CD4-positive, alpha-beta T cell treated with Interleukin-6 at 100 ng/mL for 8 hours (primary cell): ENCODE results near the gene MPZL2.

Experiments used
- DNase-seq: peaks from one replicate; pipeline ENCODE4 v3.0.0-alpha.2; 2020; ENCODE audit warnings: mixed read lengths, low spot score

MPZL2 gene

DNA sequence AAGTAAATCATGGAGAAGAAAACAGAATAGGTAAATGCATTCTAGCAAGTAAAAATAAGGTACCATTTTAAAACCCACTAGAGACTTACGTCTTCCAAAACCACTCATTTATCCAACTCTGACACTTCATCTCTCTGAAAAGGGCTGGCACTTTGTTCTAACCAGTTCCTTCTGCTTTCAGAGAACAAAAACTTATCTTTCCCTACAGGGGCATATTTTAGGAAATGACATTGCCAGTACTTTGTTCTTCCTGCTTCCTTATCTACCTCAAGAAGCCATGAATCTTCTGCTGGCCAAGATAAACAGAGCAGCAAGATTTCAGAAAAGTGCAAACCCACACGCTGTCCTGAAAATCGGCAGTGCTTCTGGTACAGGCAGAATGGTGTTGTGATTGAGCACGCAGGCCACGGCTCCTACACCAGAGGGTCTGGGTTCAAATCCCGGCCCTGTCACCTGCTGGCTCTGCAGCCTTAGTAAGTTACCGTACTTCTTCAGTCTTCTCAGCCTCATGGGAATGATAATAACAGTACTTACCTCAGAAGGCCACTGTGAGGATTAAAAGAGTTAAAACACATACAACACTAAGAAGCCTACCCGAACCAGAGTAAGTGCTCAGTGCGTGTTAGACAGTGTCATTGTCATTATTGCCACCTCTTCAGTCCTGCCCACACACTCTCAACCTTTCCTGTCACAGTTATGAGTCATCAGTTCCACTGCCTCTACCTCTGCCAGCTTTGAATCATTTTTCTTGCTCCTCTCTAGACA lies 22.9 kb downstream of the MPZL2 start:
- DNase-seq: peak; percentile 77

DNA sequence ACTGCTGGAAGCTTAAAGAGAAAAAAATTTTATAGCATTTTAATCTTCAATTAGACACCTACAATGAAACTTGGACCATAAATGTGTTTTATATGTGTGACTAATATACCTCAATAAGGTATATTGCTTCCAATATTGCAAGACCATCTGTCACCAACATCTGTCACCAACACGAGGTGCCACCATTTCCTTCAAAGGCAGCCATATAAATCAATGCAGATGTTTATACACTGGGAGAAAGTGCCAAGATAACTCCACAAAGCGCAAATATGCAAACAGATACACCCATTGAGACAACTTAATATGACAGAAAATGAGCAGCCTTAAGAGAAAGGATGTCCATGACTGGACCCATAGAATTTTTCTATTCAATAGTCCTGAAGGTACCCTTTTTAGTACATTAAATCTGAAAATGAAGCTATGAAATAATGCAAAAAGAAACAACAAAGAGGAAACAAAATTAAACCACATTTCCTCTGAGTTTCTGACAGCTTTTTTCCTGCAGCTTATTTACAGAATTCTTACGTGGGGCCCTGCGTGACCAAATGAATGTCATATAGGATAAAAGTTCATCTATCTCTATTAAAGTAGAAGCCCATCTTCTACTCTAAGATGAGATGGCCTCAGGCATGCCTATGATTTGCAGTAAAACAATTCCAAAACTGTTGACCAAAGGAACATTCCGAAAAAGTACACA lies 24.4 kb downstream of the MPZL2 start:
- DNase-seq: no peak

DNA sequence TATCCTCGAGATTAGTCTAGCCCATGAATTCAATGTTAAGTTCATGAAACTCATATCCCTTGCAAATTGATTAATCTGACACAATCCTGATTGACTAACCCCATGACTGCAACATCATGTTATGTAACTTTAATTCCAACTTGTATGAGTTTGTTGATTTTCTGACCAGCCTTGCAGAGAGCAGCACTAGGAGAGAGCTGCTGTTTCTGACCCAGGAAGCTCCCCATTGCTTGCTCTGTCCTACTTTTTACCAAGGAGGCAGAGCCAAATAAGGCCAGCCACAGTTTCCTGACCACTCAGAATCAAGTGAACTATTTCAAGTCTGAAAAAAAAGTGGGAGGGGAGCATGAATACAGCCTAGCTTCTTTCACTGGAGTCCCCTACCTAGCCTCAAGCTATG lies 25.2 kb downstream of the MPZL2 start:
- DNase-seq: no peak

DNA sequence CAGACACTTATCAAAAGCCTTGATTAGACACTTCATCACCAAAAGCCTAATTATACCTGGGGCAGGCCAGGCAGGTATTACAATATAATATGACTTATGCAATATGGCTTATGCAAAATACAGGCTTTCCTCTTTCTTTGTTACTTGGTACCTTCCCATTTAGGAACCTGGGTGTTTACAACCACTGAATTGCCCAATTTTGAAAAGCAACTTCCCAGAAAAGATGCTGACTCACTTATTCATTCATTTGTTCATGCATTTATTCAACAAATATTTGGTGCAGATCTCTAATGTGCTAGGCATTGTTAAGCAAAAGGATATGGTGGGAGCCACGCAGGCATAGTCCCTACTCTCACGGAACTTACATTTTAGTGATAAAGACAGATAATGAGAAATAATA lies 25.7 kb downstream of the MPZL2 start:
- DNase-seq: no peak

DNA sequence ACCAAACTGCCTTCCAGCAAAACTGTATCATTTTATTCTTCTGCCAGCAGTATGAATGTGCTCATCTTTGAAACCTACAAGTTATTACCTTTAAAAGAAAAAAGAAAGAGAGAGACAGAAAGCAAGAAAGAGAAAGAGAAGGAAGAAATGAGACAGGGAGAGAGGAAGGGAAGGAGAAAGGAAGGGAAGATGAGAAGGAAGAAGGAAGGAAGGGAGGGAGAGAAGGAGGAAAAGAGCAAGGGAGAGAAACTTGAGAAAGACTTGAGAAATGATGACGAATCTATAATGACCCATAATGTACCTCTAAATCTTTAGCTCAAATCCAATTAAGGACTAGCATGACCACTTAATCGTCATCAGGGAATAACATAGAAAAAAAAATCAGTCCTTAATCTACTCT lies 27.9 kb downstream of the MPZL2 start:
- DNase-seq: no peak

DNA sequence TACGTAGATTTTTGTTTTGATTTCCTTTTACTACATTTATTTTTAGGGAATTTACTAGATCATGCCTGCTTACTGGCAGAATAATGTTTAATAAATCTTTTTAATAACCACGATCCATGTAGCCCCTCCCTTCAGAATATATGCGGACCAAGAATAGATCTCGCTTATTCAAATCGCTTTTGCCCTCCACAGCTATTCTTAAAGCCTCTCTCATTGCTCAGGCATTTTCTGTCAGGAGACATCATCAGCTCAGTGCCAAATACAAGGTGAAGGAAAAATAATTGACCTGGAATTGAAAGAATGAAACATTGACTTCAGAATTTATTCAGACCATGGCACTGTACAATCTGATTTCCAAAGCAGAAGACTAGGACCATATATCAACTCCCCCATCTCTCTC lies 29.3 kb downstream of the MPZL2 start:
- DNase-seq: no peak

DNA sequence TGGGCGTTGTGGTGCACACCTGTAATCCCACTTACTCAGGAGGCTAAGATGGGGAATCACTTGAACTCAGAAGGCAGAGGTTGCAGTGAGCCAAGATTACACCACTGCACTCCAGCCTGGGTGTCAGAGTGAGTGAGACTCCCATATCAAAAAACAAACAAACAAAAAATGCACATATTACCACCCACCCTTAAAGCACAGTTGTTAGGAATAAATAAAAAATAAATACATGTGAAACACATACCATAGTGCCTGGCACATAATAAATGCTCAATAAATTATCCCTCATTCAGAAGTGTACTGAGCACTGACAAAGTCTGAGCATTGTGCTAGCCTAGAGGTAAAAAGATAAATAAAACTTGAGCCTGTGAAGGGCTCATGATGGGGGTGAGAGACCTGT lies 30.2 kb downstream of the MPZL2 start:
- no peak for DNase-seq

DNA sequence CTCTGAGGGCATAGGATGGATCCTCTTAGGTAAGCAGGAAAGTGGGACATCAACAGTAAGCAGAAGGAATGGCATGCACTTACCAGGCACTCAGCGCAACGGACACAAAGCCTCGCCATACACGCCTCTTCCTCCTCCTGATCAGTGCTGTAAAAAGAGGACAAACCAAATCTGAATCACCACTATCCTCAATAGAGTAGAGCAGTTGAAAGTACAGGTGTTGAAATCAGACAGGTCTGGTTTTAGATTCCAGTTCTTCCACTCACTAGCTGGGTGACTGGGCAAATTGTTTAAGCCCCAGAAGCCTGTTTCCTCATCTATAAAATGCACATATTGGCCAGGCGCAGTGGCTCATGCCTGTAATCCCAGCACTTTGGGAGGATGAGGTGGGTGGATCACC lies 30.7 kb downstream of the MPZL2 start:
- DNase-seq: no peak

DNA sequence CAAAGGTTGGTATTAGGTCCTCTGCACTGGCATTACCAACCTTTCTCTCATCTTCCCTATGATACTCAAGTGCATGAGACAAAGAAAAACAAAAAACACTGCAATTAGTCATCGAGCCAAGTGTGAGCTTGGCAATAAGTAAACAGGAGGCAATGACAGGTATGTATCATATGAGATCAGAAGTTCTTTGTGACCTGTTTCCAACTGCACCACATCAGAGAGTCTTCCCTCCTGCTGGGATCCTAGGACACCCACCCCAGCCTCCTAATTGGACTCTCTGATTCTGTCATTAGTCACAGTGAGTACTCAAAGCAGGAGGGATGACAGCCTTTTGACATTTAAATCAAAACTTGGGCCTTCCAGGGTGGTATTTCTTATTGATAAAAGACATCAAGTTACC lies 31.4 kb downstream of the MPZL2 start:
- peak; percentile 33 for DNase-seq

DNA sequence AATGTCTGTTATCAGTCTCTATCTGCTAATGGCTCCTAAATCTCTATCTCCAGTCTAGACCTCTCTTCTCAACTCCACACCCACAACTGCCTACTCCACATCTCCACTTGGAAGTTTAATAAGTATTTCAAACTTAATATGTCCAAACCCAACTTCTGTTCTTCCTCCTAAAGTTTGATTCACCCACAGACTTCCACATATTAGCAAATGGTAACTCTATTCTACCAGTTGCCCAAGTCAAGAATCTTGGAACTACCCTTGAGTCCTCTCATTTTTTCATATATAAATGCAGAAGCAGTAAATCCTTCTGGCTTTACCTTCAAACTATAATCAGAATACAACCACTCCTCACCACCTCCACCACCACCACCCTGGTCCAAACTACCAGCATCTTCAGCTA lies 32.6 kb downstream of the MPZL2 start:
- DNase-seq: no peak

DNA sequence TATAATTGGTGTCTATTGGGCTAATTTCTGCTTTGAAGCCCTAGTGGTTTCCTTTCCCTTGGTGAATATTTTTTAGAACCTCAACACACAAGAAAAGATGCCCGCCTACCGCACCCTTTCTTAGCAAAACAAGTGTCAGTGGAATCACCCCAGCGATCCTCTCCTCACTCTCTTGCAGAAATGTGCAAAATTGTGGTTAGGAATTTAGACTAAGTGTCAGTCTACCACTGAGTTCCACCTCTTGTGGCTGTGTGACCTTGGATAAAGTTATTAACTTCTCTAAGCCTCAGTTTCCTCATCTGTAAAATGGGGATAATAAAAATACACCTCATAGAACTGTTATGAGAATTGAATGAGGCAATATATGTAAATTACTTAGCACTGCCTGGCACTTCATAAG lies 34.0 kb downstream of the MPZL2 start:
- DNase-seq: peak; percentile 71

DNA sequence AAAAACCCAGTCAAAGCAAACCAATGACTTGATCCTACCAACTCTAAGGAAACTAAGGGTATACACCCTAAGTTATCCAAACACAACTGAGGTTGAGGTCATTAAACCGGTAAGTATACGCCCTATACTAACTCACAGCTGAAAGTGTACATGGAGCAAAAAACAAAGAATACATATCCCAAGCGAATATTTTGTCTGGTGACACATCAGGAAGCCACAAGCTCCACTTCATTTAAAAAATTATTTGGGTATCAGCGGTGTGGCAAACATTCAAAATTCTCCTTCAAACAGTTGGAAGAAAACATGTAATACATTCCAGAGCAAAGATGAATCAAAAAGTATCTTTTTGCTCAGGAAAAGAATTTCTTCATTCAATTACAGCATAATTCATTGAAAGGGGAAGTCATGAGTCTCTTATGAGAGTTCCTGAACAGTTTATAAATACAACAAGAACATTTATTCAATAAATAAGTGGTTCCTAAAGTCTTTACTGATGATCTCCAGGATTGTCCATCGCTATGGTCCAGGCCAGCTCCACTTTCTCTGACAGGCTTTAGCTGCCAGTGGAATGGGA lies 34.7 kb downstream of the MPZL2 start:
- DNase-seq: no peak

DNA sequence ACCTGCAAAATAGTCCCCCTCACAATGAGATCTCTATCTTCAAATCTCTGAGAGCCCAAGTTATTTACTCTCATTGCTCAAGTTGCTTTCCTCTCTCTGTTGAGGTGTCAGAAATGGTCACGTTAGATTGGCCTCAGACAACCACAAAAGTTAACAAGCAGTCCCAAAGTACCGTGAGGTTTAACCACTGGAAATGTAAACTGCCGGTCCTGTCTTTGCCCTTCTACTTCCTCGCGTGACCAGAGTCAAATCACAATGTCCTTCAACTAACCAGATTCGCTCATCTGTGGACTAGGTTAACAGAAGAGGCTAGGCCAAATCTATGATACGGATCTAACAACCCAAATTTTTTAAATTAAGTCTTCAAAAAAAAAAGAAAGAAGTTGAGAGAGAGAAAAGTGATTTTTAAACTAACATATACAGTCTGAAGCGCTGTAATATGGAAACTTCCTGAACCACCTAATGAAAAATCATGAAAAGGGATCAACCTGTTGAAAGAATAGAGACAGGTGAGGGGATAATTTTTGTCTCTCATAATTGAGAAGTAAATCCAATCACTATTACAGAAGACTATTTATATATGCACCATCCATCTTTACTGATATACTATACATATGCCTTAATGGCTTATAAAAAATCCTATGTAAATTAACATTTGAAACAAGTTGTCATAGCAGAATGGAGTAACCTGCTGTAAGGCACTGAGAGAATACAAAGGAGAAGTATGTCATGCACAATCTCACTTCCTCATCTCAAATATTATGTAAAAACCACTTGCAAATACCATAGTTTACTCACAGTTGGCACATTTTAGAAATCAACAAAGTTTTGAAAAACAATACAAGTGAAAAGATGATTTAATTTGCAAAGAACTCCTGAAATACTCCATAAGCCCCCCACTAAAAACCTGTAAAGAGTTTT lies 36.0 kb downstream of the MPZL2 start:
- peak; percentile 49 for DNase-seq

DNA sequence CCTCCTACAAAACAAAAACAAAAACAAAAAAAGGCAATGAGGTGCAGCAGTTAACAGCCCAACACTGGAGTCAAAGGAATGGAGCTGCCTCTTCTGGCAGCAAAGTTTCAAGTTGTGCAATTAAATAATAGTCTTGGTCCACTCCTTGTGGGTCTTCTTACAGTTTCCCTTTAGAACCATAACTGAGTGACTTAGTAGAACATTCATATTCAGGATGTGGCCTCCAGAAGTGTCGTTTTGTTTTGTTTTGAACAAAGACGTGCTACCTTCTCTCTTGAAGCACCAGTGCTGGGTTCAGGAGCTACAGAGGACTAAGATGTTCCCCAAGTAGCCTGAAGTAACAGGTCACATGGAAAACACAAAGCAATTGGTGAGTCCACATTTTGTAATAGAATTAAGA lies 37.3 kb downstream of the MPZL2 start:
- peak; percentile 32 for DNase-seq

DNA sequence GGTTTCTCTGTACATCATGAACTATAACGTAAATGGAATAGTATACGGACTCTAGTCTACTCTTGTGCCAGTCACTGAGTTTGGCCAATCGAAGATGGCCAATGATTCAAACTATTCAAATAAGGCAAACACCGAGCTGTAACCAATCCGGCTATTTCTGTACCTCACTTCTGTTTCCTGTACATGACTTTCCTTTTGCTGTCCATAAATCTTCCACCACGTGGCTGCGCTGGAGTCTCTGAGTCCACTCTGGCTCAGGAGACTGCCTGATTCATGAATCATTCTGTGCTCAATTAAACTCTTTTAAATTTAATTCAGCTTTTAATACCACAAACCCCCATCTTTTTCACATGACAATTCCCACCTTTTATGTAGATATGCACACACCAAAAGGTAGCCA lies 37.8 kb downstream of the MPZL2 start:
- DNase-seq: no peak

DNA sequence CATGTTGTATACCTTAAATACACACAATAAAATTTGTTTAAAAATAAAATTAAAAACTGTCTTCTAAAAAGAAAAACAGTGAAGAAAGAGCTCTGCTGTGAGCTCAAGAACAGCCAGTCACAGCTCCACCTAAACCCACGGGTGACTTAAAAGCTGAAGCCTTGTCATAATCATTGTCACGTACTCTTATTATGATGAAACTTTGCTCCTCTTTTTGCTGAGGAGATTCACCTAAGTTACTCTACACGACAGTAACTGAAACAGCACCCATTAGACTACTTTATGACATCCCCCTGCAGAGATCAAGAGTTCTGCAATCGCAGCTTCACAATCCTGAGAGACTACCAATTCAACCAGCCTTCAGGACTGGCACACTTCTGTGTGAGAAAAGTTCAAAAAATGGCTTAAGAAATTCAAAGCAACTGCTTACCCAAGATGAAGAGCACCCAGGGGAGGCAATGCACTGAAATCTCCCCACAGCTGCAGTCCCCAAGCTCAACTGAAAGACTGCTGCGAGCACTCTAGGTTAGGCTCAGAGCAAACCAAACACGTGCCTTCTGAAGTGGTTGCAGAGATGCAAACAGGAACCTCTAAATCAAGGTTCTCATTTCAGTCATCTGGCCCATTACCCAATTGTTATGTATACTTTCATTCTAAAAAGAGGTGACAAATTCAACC lies 39.4 kb downstream of the MPZL2 start, which contains the start of gene JAML:
Gene JAML (minus strand): TSS at position 501 of the 678 bp plus-strand sequence. CDS start 10,145 bp downstream, outside the sequence.
- DNase-seq: peak; percentile 86

DNA sequence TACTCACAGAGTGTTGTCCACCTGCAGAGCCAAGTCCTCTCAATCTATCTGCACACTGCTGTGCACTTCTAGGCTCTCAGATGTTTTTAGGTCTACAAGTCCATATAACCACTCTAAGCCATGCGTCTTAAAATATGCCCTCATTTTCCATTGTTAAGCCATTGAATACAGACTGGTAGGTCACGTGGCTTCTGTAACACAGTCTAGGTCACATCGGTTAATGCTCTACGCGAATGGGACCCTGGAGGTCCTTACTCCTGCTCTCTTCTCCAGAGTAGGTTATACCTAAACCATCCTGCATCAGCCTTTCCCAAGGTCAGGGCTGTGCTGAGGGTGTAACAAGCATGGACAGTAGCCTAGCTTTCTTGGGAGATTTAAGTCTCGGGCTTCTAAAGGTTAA lies 40.1 kb downstream of the MPZL2 start:
- peak; percentile 45 for DNase-seq

DNA sequence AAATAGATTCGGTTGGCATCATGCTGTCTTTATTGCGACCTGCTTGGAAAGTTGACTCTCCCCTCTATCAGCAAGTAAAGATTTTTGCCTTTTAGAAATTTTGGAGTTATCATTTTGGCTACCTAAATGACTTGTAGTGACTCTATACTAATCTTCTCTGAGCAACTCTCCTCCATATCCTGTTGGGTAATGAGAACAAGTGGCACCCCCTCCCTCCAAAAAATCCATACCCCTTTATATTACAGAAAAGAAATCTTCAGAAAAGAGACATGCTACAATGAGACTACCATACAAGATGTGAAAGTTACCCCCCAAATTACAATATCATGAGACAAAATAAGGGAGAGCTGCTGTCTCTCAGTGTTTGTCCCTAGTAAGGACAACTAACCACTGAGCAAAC lies 40.5 kb downstream of the MPZL2 start:
- DNase-seq: no peak

DNA sequence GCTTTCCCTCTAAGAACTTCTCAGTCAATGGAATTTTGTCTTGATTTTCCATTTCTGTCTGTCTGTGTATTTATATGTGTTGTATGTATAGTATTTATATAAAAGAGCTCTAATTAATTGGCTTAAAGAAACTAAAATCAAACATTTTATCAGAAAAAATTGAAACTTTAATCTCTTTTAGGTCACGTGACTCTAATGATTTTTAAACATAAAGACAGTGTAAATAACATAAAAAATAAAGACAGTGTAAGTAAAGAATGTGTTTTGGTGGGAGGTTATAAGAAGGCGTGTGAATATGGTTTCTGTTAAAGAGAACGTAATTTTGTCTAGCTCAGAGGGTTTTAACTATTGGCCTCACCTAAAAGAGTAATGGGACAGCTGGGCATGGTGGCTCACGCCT lies 41.7 kb downstream of the MPZL2 start:
- no peak for DNase-seq

DNA sequence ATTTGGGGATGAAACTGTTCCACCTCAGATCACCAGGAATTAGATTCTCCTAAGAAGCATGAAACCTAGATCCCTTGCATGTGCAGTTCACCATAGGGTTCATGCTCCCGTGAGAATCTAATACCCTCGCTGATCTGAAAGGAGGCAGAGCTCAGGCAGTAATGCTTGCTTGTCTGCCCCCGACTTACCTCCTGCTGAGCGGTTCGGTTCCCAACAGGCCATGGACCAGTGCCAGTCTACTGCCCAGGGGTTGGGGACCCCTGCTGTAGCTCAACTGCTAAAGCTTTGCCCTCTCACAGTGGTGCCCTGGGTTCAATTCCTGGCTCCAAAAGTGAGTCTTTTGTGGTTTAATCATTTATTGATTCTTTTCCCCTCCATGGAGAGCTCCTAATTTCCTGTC lies 42.7 kb downstream of the MPZL2 start:
- no peak for DNase-seq

DNA sequence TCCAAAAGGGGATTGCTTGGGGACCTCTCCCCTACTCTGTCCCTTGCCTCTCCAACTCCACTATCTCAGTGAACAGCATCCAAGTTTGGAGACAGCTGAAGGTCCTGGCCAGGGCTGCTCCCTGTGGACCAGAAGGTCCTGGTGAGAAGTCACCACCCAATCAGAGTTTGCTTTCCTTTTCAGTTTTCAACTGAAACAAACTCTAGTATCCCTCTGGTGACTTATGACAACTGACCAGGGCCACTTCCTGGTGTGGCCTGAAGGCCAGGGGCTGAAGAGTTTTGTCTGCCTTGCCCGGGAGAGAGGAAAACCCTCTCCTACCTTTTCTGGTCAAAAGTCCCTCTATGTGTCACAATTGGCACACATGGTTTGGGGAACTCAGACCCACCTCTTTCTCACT lies 44.4 kb downstream of the MPZL2 start:
- no peak for DNase-seq

DNA sequence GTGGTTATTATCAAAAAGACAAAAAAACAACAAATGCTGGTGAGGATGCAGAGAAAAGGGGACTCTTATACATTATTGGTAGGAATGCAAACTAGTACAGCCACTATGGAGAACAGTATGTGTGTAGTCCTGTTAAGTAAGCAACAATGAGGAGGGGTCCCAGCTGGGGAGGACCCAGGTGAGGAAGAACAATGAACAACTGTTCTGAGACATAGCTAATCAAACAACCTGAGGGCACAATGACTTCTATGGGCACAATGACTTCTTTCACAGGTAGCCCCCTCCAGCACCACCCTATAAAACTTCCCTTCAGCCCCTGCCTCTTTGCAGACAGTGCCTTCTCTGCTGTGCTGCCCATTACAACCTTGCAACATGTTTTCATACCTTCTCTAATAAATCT lies 44.9 kb downstream of the MPZL2 start:
- DNase-seq: no peak
